SK-N-SH (cell line): ENCODE results near the gene GALNT11. TPM values are rescaled to one million over a fixed set of nuclear protein-coding genes. Genes with fewer than 3 reads are reported as not detected.

Experiments
- CTCF ChIA-PET: fragments of 300-600, 350-600 bp; formaldehyde crosslinking; extraction: SDS; loops from one replicate; lab custom pipeline; 2021; lab: Yijun Ruan, JAX
- POLR2A ChIA-PET: fragments of 350-600 bp; sonication (Branson Sonifier 250); formaldehyde crosslinking; extraction: SDS; loops from one replicate; lab custom pipeline; 2020; ENCODE audit warnings: antibody characterized with exemption, inconsistent platforms; lab: Yijun Ruan, JAX
- DNase-seq: peaks from one replicate; pipeline ENCODE4 v3.0.0; 2012
- H2AFZ ChIP-seq: fragments of 200-600 bp; sonication (generic); 2 replicates; pipeline ENCODE4 v1.8.1; 2016; ENCODE audit warnings: antibody characterized with exemption, mild to moderate bottlenecking, low read depth
- H3F3A ChIP-seq: fragments of 200-600 bp; sonication (generic); replicated peaks from 2 replicates; pipeline ENCODE3; 2016; ENCODE audit warnings: antibody characterized with exemption, mild to moderate bottlenecking; ENCODE audit not compliant: insufficient read depth
- H3K27ac ChIP-seq, 2 experiments: fragments of 200-500 bp in 1 of 2; fragments of 200-600 bp in 1 of 2; sonication (Bioruptor generic) in 1 of 2; sonication (generic), shearing (Covaris generic) in 1 of 2; 2 replicates each; pipeline versions ENCODE4 v1.5.1 to v1.6.1; 2014 to 2016; ENCODE audit warnings: low read depth in 2 of 2, inconsistent platforms in 1 of 2, low read length in 1 of 2, mild to moderate bottlenecking in 1 of 2, mixed read lengths in 1 of 2
- H3K27me3 ChIP-seq: fragments of 200-600 bp; sonication (generic), shearing (Covaris generic); 2 replicates; pipeline ENCODE4 v1.6.1; 2016; ENCODE audit warnings: mixed run types; ENCODE audit not compliant: insufficient read depth
- H3K36me3 ChIP-seq, 2 experiments: fragments of 200-500 bp in 1 of 2; fragments of 200-600 bp in 1 of 2; sonication (Bioruptor generic) in 1 of 2; sonication (generic) in 1 of 2; replicated peaks in 1 of 2; 2 replicates each; pipeline versions ENCODE3 to v1.5.1; 2014 to 2016; ENCODE audit warnings: low read length in 1 of 2, mild to moderate bottlenecking in 1 of 2; ENCODE audit not compliant: insufficient read depth in 2 of 2, control insufficient read depth in 1 of 2
- H3K4me1 ChIP-seq, 2 experiments: fragments of 200-500 bp in 1 of 2; fragments of 200-600 bp in 1 of 2; sonication (Bioruptor generic) in 1 of 2; sonication (generic), shearing (Covaris generic) in 1 of 2; 2 replicates each; pipeline versions ENCODE4 v1.5.1 to v1.6.1; 2014 to 2016; ENCODE audit warnings: low read depth in 1 of 2, low read length in 1 of 2, mixed run types in 1 of 2; ENCODE audit not compliant: insufficient read depth in 2 of 2, control insufficient read depth in 1 of 2
- H3K4me2 ChIP-seq: fragments of 200-600 bp; sonication (generic), shearing (Covaris generic); 2 replicates; pipeline ENCODE4 v1.6.1; 2017; ENCODE audit warnings: mixed run types
- H3K4me3 ChIP-seq, 2 experiments: fragments of 200-500 bp in 1 of 2; fragments of 200-600 bp in 1 of 2; sonication (Bioruptor generic) in 1 of 2; sonication (generic), shearing (Covaris generic) in 1 of 2; 2 replicates each; pipeline versions ENCODE4 v1.5.1 to v1.8.1; 2014 to 2016; ENCODE audit warnings: low read depth in 2 of 2, inconsistent platforms in 1 of 2, low read length in 1 of 2, mild to moderate bottlenecking in 1 of 2, mixed read lengths in 1 of 2, moderate library complexity in 1 of 2
- H3K79me2 ChIP-seq: fragments of 200-600 bp; sonication (generic); 2 replicates; pipeline ENCODE4 v1.8.1; 2017; ENCODE audit warnings: mild to moderate bottlenecking; ENCODE audit not compliant: insufficient read depth
- H3K9ac ChIP-seq: fragments of 200-600 bp; sonication (generic); 2 replicates; pipeline ENCODE4 v1.6.1; 2017; ENCODE audit warnings: mixed run types
- H3K9me2 ChIP-seq: fragments of 200-600 bp; sonication (generic); 2 replicates; pipeline ENCODE4 v1.6.1; 2017; ENCODE audit warnings: mixed run types
- H3K9me3 ChIP-seq: fragments of 200-600 bp; sonication (generic); 2 replicates; pipeline ENCODE4 v1.6.1; 2017; ENCODE audit warnings: mixed run types, mild to moderate bottlenecking, moderate library complexity
- H4K20me1 ChIP-seq: fragments of 200-600 bp; sonication (generic); 2 replicates; pipeline ENCODE4 v1.6.1; 2017; ENCODE audit warnings: mild to moderate bottlenecking, mixed run types; ENCODE audit not compliant: insufficient read depth
- CTCF ChIP-seq: fragments of 200-600 bp; sonication (generic); IDR thresholded peaks from 2 replicates; pipeline ENCODE4 v1.6.1; 2017; ENCODE audit warnings: antibody characterized with exemption, mild to moderate bottlenecking, moderate library complexity
- ELF1 ChIP-seq: IDR thresholded peaks from 2 replicates; pipeline ENCODE4 v1.4.0; 2012
- EP300 ChIP-seq, 2 experiments: IDR thresholded peaks; 2 replicates each; pipeline versions ENCODE4 v1.4.0 to v1.6.1; 2012; ENCODE audit warnings: borderline replicate concordance in 1 of 2, low read depth in 1 of 2, low read length in 1 of 2
- EZH2phosphoT487 ChIP-seq: fragments of 200-600 bp; sonication (generic); IDR thresholded peaks from 2 replicates; pipeline ENCODE4 v1.6.1; 2017; ENCODE audit warnings: low read depth, mixed run types, mild to moderate bottlenecking, antibody characterized with exemption, moderate library complexity, borderline replicate concordance
- FOSL2 ChIP-seq: IDR thresholded peaks from 2 replicates; pipeline ENCODE4 v1.4.0; 2012; ENCODE audit warnings: low read depth, mild to moderate bottlenecking, moderate library complexity, borderline replicate concordance
- FOXJ3 ChIP-seq: sonication (generic); formaldehyde crosslinking; IDR thresholded peaks from 2 replicates; pipeline ENCODE4 v1.5.1; 2020; ENCODE audit warnings: mild to moderate bottlenecking, missing genetic modification reagents
- GATA2 ChIP-seq: sonication (generic); formaldehyde crosslinking; IDR thresholded peaks from 2 replicates; pipeline ENCODE4 v1.5.0; 2020; ENCODE audit warnings: mild to moderate bottlenecking, missing genetic modification reagents
- IRF3 ChIP-seq: fragments of 150-350 bp; IDR thresholded peaks from 2 replicates; pipeline ENCODE4 v1.6.1; 2016; ENCODE audit warnings: mild to moderate bottlenecking, low read depth, low read length
- MAX ChIP-seq: IDR thresholded peaks from 2 replicates; pipeline ENCODE4 v1.4.0; 2012; ENCODE audit warnings: low read depth
- RCOR1 ChIP-seq: fragments of 150-350 bp; IDR thresholded peaks from 2 replicates; pipeline ENCODE4 v1.6.1; 2017; ENCODE audit warnings: antibody characterized with exemption, low read length
- REST ChIP-seq: IDR thresholded peaks from 2 replicates; pipeline ENCODE4 v1.6.1; 2012; ENCODE audit warnings: mild to moderate bottlenecking, low read depth, low read length, moderate library complexity
- SMC3 ChIP-seq: IDR thresholded peaks from 2 replicates; pipeline ENCODE4 v1.6.1; 2012; ENCODE audit warnings: low read depth, low read length, improper control_type of control experiment
- USF2 ChIP-seq: fragments of 150-350 bp; IDR thresholded peaks from 2 replicates; pipeline ENCODE4 v1.6.1; 2017; ENCODE audit warnings: antibody characterized with exemption, low read length, low read depth, borderline replicate concordance
- WGBS: methylation state at CpG from one replicate; pipeline ENCODE4 v1.1.6; 2017; ENCODE audit warnings: low lambda C conversion rate; 5-methylcytosine and 5-hydroxymethylcytosine counted together
- polyA plus RNA-seq, 3 experiments: library from polyadenylated mRNA; depleted of rRNA; stranded (reverse); fragments of >200 nt; gene quantifications; 2 replicates each; pipeline ENCODE4 v1.2.3, GENCODE V29; 2012

GALNT11 gene
- polyA plus RNA-seq, 1 of the 3 experiments (the other 2 are of a cell fraction), result 70.0 TPM

- TF ChIP-seq REST (no peak), ELF1 (no peak), MAX (no peak), FOXJ3 (peak; percentile 33; the same call in 1 of the 2 replicates), EP300 (IDR thresholded peaks at IDR 0.05; ENCODE audit: borderline replicate concordance in 1 of 2, low read depth in 1 of 2, low read length in 1 of 2) (peak in 1 of 2 experiments; percentile 39; a peak in 1 of 4 replicates), USF2 (no peak), SMC3 (no peak), EZH2phosphoT487 (no peak), RCOR1 (no peak), FOSL2 (no peak), IRF3 (no peak)
Measured at GRCh38 chr7:152149363-152149762, 123.9 kb downstream of the GALNT11 start (continued).

GRCh38 chr7:152152267-152152666 lies 126.8 kb downstream of the GALNT11 start:
- Histone ChIP-seq H3K4me3 (no peak overlapping the region), H3K27me3 (no peaks in the 10 kb centered on the region), H3K9ac (no peak overlapping the region), H3K4me2 (no peak overlapping the region), H3K27ac (no peak overlapping the region)
- 96% methylated on average over 5 of the region's 5 CpGs for WGBS
- TF ChIP-seq CTCF, result no peak
- TF ChIP-seq EP300 (IDR thresholded peaks at IDR 0.05; ENCODE audit: borderline replicate concordance in 1 of 2, low read depth in 1 of 2, low read length in 1 of 2), result no peak
- TF ChIP-seq GATA2 (CRISPR knock-in tag), result no peak
- TF ChIP-seq, all 33 proteins: peak for 0
- peaks cover 14% of the 10 kb centered on the region; the same call in 1 of the 2 replicates for H4K20me1 ChIP-seq
- H2AFZ ChIP-seq, result no peak overlapping the region
- peaks cover 95 to 97% of the 10 kb centered on the region in 2 experiments for H3K36me3 ChIP-seq
- H3K9me3 ChIP-seq, result no peaks in the 10 kb centered on the region
- peaks cover 0 to 14% of the 10 kb centered on the region in 2 experiments; a peak in 2 of 4 replicates for H3K4me1 ChIP-seq
- ChIA-PET CTCF (interaction anchor here (1.0 to 1.6 kb wide), 5 partner anchors 26 to 555 kb away, joined by 3 to 5 read pairs (median 3); no protein-coding TSS in a partner anchor), POLR2A (no interaction called here)
- H3K79me2 ChIP-seq, result no peaks in the 10 kb centered on the region
- no peak for DNase-seq
- peaks cover 8% of the 10 kb centered on the region for H3F3A ChIP-seq
- H3K9me2 ChIP-seq, result no peaks in the 10 kb centered on the region
